Ramos (cell line): Measurements from ENCODE around the gene BRSK2.

Source experiments
- in situ Hi-C: fragments of 300-500 bp; cut with MboI; formaldehyde crosslinking; loops from one replicate; pipeline ENCODE4 v1.14.3; 2022; ENCODE audit warnings: low sequenced_read_pairs; ENCODE audit not compliant: unreplicated experiment

BRSK2 gene

DNA sequence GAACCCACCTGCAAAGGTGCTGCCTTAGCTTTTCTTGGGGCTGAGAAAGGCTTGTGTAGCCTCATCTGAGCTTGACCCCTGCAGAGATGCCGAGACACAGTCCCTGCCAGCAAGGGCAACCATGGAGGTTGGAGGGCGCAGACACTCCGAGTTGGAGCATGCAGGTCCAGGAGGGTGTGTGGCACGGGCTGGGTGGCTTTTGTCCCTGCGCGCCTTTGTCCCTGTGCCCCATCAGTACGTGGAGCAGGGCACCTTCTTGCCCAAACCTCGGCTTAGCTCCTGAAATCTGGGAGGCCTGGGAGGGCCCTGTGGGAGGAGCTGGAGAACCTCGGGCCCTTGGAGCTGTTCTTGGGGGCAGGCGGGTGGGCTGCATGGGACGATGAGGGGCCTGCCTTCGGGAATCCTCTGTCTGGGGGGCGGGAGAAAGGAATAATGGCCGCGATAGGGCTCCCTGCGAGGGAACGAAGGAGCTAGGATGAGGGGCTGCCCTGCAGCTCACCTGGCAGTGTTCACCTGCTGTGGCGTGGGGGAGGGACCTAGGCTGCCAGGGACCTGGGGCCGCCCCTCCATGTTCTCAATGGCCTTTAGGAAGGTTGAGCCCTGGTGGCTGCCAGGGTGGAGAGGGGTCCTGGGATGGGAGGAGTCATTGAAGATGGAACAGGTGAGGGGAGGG, 3.4 kb downstream of the BRSK2 start:
- in situ Hi-C loops: no loop called here

DNA sequence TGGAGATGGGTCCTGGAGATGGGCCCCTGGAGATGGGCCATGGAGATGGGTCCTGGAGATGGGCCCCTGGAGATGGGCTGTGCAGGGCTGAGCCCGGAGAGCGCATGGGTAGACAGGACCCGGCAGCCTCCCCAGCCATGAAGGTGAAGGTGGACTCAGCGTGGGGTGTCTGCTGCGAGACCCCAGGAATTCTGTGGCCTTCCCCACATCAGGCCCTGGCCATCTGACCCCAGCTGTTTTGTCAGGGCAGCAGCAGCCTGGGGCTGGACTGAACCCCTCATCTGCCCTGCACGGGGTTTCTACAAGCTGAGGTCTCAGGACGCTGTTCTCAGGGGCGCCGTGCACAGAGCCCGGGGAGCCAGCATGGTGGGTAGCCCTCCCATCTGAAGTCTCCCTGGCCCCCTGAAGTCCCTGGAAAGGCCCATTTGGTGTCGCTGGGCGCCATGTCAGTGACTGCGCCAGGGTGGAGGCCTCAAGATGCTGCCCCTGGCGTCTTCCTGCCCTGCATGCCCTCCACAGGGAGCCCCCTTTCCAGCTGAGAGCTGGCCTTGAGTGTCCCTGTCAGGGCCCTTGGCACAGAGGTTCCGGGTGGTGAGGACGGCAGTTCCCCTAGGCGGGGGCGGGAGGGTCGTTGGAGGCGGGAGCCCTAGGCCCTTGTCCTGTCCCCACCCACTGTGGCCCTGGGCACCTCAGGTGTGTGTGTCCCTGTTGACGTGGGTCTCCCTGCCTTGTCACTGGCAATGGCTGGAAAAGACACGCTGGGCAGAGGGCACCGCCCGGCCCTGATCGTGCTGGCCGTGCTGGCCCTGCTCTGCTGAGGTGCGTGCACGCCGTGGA, 5.4 kb downstream of the BRSK2 start:
- in situ Hi-C loops: no loop called here

DNA sequence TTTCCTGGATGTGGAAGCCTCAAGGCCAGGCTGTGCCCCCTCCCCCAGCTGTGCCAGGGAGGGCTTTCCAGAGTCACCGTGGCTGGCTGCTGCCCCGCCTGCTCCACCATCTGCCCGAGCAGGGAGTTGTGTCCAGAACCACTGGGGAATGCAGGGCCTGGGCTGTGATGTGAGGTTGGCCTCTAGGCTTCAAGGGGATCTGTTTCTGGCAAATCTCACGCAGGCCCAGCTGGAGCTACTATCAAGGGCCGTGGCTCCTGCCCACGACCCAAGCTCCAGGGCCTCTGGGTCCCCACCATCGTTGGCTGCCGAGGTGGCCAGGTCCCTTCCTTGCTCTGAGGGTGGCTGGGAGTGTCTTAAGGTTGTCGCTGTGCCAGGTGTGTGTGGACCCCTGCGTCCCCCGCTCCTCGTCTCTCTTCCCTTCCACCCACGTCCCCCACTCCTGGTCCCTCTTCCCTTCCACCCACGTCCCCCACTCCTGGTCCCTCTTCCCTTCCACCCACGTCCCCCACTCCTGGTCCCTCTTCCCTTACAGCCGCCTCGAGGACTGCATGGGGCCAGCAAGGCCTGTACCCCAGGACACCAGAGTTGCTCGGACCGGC, 6.1 kb downstream of the BRSK2 start:
- in situ Hi-C loops: no loop called here

DNA sequence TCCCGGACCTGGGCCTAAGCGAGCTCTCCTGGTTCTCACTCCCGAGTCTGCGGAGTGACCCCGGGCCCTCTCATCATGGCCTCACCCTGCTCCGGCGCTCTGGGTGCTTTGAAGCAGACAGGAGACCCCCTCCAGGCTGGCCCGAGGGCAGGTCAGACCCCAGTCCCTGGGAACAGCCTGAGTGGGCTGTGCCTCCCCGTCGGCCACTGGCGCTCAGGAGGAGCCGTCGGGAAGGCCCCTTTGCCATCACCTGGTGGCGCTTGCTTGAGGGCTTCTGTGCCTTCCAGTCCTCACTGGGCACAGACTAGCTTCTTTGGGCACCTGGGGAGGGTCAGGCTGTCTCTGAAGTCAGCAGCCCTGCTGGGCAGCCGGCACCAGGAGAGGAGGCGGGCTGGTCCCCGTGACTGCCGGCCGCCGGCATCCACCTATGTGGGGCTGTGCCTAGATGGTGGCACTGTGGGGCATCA, 6.7 kb downstream of the BRSK2 start:
- in situ Hi-C loops: no loop called here

DNA sequence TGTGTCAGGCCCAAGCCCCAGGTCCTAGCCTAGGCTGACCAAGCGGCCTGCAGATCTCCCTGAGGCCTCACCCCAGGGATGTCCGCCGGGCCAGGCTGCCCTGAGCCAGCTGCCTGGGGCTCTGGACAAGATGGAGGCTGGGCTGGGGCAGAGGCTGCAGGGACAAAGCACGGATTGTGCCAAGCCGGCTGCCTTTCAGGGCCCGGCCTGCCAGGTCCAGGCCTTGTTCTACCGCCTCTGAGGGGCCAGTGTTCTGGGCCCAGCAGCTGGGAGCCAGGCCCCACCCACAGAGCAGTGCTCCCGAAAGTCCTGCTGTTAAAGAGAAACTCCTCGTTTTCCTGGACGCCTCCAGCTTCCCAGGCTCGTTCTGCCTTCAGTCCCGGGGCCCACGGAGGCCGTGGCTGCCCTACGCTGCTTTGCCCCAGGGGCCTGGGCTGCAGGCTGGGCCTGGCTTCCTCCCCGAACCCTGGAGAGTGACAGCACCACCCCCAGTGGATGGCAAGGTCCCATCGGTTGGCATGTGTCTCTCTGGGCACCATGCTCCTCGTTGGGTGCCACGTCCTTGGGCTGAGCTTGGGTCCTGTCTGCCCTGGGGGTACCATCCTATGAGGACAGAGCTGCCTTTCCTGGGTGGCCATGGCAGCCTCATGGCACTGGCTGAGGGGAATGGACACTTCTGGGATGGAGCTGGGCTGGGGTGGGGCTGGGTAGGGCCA, 7.6 kb downstream of the BRSK2 start:
- in situ Hi-C loops: no loop called here

DNA sequence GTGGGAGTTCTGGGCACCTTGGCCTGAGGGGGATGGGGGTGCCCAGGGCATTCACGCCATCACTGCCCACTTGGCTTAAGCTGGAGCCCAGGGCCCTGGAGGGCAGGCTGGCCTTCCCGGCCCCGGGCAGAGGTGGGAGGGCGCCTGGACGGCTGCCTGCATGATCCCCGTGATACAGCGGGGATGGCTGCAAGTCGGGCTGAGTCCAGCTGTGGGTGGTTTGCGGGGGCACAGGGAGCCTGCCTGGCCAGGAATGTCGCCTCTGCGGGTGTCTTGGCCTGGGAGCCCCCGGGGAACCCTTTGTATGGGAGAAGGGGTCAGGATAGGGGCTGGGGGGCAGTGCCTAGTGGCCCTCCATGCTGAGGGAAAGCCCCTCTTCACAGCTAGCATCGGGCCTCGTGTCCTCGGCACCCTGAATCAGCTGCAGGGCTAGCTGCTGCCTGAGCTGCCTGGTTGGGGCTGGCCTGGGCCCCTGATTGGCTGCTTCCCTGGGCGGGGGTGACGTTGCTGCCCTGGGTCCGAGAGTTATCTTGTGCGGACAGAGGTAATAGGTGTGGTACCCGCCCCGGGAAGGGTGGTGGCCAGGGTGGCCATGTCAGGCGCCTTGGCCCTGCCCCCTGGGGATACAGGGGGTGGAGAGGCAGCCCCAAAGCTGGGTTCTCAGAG, 8.3 kb downstream of the BRSK2 start:
- in situ Hi-C loops: no loop called here

DNA sequence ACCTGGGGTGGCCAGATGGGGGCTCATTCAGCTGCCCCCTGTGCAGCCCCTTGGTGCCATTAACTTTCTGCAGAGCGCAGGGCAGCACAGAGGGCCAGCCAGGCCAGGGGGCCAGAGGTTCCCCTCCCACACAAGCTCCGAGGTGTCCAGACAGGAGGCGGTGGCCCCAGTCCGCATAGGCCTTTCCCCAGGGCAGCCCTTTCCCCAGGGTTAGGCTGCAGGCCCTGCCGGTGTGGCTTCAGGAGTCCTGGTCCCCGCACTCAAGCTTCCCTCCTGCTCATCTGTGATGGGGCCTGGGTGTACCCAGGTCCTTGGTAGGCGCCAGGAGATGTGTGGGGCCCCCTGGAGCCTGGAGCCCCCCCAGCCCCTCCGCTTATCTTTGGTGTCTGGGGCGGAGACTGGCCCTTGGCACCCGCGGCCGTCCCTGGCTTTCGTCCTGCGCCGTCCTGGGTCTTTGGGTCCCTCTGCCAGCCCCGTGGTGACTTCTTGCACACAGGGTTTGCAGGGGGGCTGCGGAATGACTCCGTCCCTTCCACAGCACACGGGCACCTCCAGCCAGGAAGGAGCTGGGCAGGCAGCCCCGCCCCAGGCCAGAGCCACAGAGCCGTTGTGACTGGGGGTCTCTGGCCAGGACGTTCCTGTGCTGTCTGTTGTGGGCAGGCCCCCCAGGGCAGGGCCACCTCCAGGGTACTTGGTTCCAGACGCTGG, 8.9 kb downstream of the BRSK2 start:
- in situ Hi-C loops: no loop called here

DNA sequence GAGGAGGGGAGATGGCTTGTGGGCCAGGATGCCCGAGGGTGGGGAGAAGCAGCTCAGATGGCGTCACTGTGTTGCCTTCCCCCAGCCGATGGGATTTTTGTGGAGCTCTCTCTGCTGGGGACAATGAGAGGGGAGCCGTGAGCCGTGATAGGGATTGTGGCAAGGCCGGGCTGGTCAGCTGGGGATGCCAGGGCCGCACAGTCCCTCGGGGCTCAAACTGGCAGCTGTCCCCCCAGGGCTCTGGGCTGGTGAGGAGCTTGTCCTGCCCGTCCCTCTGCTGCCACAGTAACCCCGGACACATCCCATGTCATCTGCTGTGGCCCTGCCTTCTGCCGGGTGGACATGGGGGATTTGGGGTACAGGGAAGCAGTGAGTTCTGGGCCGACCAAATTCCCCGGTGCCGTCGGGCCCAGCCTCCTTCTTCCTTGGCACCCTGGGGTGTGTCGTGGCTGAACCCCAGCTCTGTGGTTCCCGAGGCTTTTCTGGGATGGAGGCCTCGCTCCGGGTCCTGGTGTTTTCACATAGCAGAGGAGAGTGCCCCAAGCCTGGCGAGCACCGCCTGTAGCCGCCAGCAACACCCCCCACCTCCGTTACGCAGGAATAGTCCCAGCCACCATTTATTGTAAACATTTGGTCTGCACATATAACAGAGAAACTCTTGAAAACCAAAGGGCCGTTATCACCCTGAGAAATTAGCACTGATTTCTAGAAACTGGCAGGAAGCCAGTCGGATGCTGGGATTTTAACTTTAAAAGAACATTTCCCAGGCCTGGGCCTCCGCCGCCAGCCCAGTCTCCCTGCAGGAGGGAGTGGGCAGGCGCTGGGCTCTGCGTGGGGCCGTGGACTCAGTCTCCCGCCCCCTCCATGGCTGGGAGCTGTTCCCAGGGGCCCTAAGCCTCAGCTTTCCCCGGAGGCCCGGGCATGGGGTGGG, 9.9 kb downstream of the BRSK2 start:
- in situ Hi-C loops: no loop called here

DNA sequence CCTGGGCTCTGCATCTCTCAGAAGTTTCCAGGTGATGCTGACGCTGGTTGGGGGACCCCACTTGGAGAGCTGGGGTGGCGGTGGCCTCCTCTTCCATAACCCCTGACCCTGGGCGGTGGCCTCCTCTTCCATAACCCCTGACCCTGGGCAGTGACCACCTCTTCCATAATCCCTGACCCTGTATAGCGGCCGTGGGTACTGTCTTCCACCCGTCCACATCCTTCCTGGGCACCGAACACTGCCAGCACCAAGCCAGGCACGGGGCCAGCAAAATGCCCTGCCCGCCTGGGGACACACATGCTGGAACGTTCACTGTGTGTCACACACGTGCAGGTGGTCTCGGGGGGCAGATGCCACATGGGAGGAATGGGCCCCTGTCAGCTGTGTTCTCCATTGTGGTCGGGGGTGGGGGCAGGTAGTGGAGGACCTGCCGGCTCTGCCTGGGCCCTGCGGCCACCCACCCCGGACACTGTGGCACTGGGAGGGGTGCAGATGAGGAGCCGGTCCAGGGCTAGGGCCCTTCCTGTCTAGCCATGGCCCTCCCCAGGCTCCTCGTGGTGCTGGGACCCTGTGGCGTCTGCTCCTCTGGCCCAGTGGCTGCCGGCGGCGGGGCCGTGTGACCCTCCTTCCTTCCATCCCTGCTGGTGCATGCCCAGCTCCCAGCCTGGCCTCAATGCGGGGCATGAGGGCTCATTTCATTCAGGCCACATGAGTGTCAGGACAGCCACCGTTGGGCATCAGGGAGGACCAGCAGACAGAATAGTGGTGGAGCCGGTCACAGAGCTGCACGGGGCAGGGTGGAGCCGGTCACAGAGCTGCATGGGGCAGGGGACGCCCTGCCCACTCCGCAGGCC, 10.8 kb downstream of the BRSK2 start:
- in situ Hi-C loops: no loop called here

DNA sequence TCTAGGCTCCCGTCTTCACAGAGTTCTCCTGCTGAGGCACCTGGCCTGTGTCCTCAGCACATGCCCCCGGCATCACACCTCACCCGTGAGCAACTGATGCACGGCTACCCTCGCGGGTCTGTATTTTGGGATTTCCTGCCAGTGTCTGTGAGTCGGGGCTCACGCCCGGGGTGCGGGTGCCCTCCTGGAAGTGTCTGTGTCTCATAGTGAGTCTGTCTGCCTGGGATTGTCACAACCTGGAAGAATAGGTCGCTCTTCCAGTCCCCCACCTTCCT, 11.4 kb downstream of the BRSK2 start:
- in situ Hi-C loops: no loop called here

DNA sequence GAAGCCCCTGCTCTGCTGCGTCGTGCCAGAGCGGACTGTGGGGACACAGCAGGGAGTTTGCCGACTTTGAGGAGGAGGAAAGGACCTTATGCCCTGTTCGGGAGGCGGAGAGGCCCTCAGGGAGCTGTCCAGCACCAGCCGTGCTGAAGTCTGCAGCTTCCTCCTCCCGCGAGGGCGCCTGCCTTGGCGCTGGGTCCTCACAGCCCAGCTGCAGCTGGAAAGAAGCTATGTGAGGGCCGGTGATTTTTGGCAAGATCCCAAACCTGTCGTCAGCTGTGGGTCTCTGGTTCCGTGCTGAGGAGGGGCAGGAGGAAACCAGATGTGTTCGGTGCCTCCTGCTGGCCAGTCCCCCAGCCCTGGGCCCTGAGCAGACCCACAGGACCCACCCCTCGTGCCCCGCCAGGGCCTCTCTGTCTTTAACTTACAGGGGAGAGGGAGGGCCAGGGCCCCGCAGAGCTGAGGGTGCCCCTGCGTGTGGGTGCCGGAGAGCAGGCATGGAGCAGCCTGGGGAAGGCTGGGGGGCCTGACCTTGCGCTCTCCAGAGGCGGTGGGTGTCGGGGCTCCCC, 12.0 kb downstream of the BRSK2 start:
- in situ Hi-C loops: no loop called here

DNA sequence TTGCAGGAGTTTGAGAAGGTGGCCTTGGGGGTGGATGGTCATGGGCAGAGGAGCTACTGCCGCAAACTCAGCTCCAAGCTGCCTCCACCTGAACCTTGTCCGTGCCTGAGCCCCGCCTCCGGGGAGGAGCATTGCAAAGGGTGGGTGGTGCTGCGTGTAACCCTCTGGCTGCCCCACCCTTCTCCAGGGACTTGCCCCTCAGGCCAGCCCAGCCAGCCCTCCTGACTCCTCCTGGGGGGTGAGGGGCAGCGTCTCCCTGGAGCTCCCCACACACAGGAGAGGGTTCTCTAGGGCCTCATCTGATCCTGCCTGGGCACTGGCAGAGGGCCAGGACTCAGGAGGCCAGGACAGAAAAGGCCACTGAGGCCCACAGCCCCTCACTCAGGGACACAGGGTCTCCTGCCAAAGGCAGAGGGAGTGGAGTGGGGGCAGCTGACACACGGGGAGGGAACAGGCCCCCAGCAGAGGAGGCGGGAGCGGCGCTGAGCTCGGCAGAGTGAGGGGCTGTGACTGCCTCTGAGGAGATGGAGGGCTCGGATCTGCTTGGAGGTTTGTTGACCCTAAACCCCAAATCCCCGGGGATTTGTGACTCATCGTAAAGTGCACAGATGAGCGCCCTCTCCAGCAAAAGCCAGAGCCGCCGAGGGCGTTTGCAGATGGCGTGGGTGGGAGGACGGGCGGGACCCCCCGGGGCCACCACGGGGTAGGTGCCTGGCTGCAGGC, 12.8 kb downstream of the BRSK2 start:
- in situ Hi-C loops: no loop called here

DNA sequence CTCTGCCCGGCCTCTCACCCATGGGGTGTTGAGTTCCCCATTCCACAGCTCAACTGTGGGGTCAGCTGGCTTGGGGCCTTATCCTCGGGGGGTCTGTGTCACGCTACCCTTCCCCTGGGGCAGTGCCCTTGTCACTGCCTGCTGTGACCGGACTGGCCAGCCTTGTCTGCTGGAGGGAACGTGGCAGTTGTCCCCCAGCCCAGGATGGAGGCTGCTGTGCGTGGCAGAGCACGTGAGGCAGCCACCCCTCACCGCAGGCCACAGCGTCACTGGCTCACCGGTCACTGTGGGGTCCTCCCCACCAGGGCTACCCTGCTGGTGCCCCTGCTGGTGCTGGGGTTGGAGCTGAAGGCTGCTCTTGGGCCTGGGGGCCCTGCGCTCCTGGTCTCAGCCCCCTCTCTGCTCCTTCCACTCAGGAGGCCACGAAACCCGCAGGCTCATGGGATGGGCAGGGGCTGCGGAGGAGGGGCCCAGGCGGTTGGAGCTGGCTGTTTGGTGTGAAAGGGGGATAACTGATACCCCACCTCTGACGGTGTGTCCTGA, 13.4 kb downstream of the BRSK2 start:
- in situ Hi-C loops: no loop called here

DNA sequence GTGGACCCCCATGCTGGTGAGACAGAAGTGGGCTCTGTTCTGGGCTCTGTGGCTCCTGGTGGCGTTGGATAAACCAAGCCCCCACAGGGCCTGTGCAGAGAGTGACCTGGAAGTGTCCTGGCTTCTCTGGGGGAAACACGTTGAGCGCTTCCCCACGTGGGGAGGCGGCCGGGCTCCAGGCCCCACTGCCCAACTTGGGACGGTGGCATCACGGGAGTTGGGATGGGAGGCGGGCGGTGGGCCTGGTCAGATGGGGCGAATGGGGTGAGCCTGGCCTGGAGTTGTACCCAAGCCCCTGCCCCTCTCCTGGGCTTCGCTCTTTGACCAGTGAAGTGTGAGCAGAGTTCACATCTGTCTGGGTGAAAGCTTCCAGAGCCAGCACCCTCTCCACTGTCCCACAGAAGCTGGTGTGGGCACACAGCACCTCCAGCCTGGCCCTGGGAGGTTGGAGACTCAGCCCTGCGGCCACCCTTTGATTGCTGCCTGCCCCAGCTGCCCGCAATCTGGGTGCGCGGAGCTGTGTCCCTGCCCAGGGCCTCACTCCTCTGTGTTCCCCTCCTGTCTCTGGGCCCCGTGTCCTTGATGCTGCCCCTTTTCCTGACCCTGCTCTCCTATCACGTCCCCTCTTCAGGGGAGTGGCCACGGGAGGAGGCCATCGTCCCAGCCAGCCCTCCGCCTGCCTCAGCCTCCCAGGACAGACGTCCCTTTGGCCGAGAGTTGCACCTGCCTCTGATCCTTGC, 14.2 kb downstream of the BRSK2 start:
- in situ Hi-C loops: no loop called here

DNA sequence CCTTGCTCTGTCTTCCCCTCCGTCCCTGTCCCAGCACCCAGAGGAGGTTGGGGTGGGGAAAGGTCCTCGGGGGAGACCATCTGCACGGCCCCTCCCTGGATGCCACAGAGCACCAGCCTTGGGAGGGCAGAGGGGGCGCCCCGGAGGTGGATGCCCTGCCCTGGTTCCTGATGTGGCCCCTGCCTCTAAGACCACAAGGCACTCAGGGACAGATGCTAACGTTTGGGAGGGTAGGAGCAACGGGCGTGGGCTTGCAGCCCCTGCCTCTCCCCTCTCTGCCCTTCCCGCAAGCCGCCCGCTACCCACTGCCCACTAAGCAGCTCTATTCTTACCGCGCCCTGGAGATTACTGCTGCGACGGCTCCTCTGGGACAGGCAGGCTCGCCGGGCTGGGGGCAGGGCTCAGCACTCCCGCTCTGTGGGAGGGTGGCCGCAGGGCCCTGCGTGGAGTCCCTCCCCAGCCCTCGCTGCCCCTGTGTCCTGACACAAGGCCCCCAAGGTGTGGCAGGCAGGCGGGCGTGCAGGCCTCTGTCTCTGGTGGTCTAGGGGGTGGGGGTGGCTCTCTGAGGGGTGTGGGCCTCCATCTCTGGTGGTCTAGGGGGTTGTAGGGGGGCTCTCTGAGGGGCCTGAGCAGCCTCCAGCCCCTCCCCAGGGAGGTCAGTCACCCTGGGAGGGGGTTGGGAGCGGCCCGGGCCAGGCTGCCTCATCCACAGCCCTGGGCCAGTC, 14.9 kb downstream of the BRSK2 start:
- in situ Hi-C loops: no loop called here
